Calu3 (cell line): ENCODE data around the gene TAF1A. TPM values are rescaled to one million over a fixed set of nuclear protein-coding genes. Genes with fewer than 3 reads are reported as not detected.

Experiments
- BruUV-seq: library from RNA; stranded (reverse); fragments of 400-500 nt; replicated peaks from 2 replicates; lab custom pipeline; 2021; lab: Mats Ljungman, UMichigan
- CTCF ChIA-PET: fragments of 300-600 bp; sonication (Branson Sonifier 250); formaldehyde crosslinking; loops from one replicate; lab custom pipeline; 2022; ENCODE audit warnings: antibody characterized with exemption; lab: Charles Lee
- DNase-seq: peaks from one replicate; pipeline ENCODE4 v3.0.0; 2022
- H3K27ac Mint-ChIP-seq: one replicate; pipeline ENCODE4 v1.8.0; 2022; ENCODE audit warnings: mixed read lengths; ENCODE audit not compliant: unreplicated experiment
- H3K27me3 Mint-ChIP-seq: one replicate; pipeline ENCODE4 v1.8.0; 2022; ENCODE audit warnings: mixed read lengths; ENCODE audit not compliant: unreplicated experiment
- H3K36me3 Mint-ChIP-seq: one replicate; pipeline ENCODE4 v1.8.0; 2022; ENCODE audit warnings: mild to moderate bottlenecking, moderate library complexity, mixed read lengths; ENCODE audit not compliant: insufficient read depth, unreplicated experiment
- H3K4me1 Mint-ChIP-seq: one replicate; pipeline ENCODE4 v1.8.0; 2022; ENCODE audit warnings: mild to moderate bottlenecking, low read depth, mixed read lengths; ENCODE audit not compliant: unreplicated experiment
- H3K4me3 Mint-ChIP-seq: one replicate; pipeline ENCODE4 v1.8.0; 2022; ENCODE audit warnings: mild to moderate bottlenecking, low read depth, moderate library complexity, mixed read lengths; ENCODE audit not compliant: unreplicated experiment
- H3K9me3 Mint-ChIP-seq: one replicate; pipeline ENCODE4 v1.8.0; 2022; ENCODE audit warnings: low read depth, mixed read lengths; ENCODE audit not compliant: unreplicated experiment
- intact Hi-C: fragments of 100-400 bp; cut with micrococcal nuclease; formaldehyde crosslinking; loops from one replicate; pipeline ENCODE4 v1.10.0; 2022; ENCODE audit not compliant: unreplicated experiment
- total RNA-seq: library from RNA; stranded (reverse); gene quantifications from 2 replicates; pipeline ENCODE4 v1.2.3, GENCODE V29; 2022
- TF ChIP-seq, protein P1 (sequence below): fragments of 200-600 bp; IDR thresholded peaks from one replicate; pipeline ENCODE4 v1.8.0; 2022; ENCODE audit warnings: antibody characterized with exemption; ENCODE audit not compliant: unreplicated experiment

Gene TAF1A
- total RNA-seq, 1 experiment from 2014 or later, result 16.4 TPM

DNA sequence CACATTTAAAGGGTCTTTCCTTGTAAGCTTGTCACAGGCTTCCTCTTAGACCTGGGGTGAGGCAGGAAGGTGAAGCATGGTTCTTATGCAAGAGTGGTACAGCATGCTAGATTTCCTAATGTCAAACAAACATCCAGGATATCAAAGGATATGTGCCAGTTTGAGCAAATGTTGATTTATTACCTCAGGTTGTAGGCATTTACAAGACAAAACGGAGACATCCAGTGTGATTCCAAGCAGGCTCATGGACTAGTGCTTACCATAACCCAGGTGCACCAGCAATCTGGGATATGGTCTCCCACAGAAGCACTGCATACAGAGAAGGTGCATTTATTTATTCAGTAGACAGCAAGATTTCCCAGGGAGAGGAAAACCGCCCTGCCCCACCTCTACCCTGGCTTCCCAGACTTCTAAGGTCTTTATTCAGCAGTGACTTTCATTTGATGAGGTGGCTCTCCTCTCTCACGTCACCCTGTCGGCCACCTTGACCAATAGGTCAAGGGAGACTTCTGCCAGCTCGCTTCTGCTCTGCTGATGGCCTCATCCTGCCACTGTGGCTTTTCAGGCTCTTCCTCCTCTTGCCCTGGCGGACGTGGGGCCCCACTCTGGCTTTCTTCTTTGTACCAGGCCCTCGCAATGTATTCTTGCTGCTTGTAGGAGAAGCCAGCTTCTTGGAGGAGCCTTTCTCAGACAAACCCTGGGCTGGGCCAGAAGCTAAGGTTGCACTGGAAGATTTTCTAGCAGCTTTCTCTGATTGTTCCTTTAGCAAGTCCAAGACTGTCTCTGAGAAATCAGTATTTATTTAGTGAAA is 67.4 kb downstream of the TAF1A start:
- intact Hi-C loops, result no loop called here
- Mint-ChIP-seq H3K4me3 (no peak overlapping the region), H3K27ac (no peak overlapping the region), H3K36me3 (no peaks in the 10 kb centered on the region), H3K9me3 (no peaks in the 10 kb centered on the region), H3K27me3 (peaks cover 31% of the 10 kb centered on the region), H3K4me1 (no peaks in the 10 kb centered on the region)
- TF ChIP-seq, protein P1, sequence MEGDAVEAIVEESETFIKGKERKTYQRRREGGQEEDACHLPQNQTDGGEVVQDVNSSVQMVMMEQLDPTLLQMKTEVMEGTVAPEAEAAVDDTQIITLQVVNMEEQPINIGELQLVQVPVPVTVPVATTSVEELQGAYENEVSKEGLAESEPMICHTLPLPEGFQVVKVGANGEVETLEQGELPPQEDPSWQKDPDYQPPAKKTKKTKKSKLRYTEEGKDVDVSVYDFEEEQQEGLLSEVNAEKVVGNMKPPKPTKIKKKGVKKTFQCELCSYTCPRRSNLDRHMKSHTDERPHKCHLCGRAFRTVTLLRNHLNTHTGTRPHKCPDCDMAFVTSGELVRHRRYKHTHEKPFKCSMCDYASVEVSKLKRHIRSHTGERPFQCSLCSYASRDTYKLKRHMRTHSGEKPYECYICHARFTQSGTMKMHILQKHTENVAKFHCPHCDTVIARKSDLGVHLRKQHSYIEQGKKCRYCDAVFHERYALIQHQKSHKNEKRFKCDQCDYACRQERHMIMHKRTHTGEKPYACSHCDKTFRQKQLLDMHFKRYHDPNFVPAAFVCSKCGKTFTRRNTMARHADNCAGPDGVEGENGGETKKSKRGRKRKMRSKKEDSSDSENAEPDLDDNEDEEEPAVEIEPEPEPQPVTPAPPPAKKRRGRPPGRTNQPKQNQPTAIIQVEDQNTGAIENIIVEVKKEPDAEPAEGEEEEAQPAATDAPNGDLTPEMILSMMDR, result no peak
- BruUV-seq, result no TSS peak
- CTCF ChIA-PET, result interaction anchor here (0.6 kb wide), 1 partner anchor 12 kb away, joined by 5 read pairs; no protein-coding TSS in a partner anchor
- no peak for DNase-seq

GRCh38 chr1:222521299-222522104 is 68.2 kb downstream of the TAF1A start:
- H3K36me3 Mint-ChIP-seq, result no peaks in the 10 kb centered on the region
- peaks cover 26% of the 10 kb centered on the region for H3K27me3 Mint-ChIP-seq
- no TSS peak for BruUV-seq
- H3K9me3 Mint-ChIP-seq, result no peaks in the 10 kb centered on the region
- no peak for DNase-seq
- H3K4me3 Mint-ChIP-seq, result no peak overlapping the region
- no peak overlapping the region for H3K27ac Mint-ChIP-seq
- intact Hi-C loops, result no loop called here
- CTCF ChIA-PET, result interaction anchor here (0.6 kb wide), 1 partner anchor 13 kb away, joined by 5 read pairs; no protein-coding TSS in a partner anchor
- TF ChIP-seq, protein P1, result no peak
- no peaks in the 10 kb centered on the region for H3K4me1 Mint-ChIP-seq

Other genes with a start within 250 kb of the TAF1A start
- 0.98 and 2.1 TPM in 2 replicates for gene HHIPL2, start 41.8 kb downstream of the TAF1A start, total RNA-seq
- 60.3 and 72.6 TPM in 2 replicates for gene MIA3, start 28.2 kb upstream of the TAF1A start, total RNA-seq
- gene AIDA, start 122.6 kb upstream of the TAF1A start, total RNA-seq, result 41.2 and 46.2 TPM in 2 replicates
- 56.8 and 68.8 TPM in 2 replicates for gene BROX, start 122.6 kb upstream of the TAF1A start, total RNA-seq
- gene FAM177B, start 147.3 kb upstream of the TAF1A start, total RNA-seq, result 0.59 TPM in 1 of 2 replicates, not detected in the other
- gene DISP1, start 225.1 kb upstream of the TAF1A start, total RNA-seq, result 2.9 and 4.2 TPM in 2 replicates